Measurements from ENCODE around the gene CAMTA2.

DNA sequence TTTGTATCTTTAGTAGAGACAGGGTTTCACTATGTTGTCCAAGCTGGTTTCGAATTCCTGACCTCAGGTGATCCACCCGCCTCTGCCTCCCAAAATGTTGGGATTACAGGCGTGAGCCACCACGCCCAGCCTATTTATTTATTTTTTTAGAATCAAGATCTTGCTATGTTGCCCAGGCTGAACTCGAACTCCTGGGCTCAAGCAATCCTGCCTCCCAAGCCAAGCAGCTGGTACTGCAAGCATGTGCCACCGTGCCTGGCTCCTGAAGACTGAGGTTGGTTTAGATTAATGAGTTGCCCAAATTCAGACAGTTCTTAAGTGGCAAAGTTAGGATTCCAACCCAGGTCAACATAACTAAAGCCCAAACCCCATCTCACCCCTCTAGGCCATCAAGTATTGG, 39.8 kb upstream of the CAMTA2 start:
- TF ChIP-seq, protein P1, sequence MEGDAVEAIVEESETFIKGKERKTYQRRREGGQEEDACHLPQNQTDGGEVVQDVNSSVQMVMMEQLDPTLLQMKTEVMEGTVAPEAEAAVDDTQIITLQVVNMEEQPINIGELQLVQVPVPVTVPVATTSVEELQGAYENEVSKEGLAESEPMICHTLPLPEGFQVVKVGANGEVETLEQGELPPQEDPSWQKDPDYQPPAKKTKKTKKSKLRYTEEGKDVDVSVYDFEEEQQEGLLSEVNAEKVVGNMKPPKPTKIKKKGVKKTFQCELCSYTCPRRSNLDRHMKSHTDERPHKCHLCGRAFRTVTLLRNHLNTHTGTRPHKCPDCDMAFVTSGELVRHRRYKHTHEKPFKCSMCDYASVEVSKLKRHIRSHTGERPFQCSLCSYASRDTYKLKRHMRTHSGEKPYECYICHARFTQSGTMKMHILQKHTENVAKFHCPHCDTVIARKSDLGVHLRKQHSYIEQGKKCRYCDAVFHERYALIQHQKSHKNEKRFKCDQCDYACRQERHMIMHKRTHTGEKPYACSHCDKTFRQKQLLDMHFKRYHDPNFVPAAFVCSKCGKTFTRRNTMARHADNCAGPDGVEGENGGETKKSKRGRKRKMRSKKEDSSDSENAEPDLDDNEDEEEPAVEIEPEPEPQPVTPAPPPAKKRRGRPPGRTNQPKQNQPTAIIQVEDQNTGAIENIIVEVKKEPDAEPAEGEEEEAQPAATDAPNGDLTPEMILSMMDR (conservative IDR thresholded peaks at IDR 0.05 in 1 of 2, IDR thresholded peaks at IDR 0.05 in 1 of 2; ENCODE audit: extremely low read depth in 1 of 2, insufficient read depth in 1 of 2, low read depth in 1 of 2, low read length in 2 of 2): no peak
- no peak for TF ChIP-seq EZH2 (IDR thresholded peaks at IDR 0.05; ENCODE audit: borderline replicate concordance, low read length)

Data from mammary epithelial cell (primary cell).